HCT116 (cell line): ENCODE results near the gene TMPO.

Source experiments
- CTCF ChIP-seq, 3 experiments: fragments of 200-600 bp in 1 of 3; sonication (generic) in 1 of 3; IDR thresholded peaks in 2 of 3; conservative IDR thresholded peaks in 1 of 3; 2 replicates each; pipeline ENCODE4 v1.5.1; 2012 to 2017; ENCODE audit warnings: low read depth in 2 of 3, low read length in 2 of 3, antibody characterized with exemption in 1 of 3, borderline replicate concordance in 1 of 3, control low read depth in 1 of 3, mild to moderate bottlenecking in 1 of 3, mixed read lengths in 1 of 3, mixed run types in 1 of 3, moderate library complexity in 1 of 3; ENCODE audit not compliant: insufficient read depth in 1 of 3
- EZH2phosphoT487 ChIP-seq: fragments of 200-600 bp; IDR thresholded peaks from 2 replicates; pipeline ENCODE4 v1.6.1; 2018; ENCODE audit warnings: antibody characterized with exemption, borderline replicate concordance

GRCh38 chr12:98595243-98595988 lies 80.0 kb downstream of the TMPO start:
- TF ChIP-seq CTCF (IDR thresholded peaks at IDR 0.05 in 2 of 3, conservative IDR thresholded peaks at IDR 0.05 in 1 of 3; ENCODE audit: borderline replicate concordance in 1 of 3, insufficient read depth in 1 of 3, low read depth in 2 of 3, low read length in 2 of 3), result no peak
- TF ChIP-seq EZH2phosphoT487, result no peak
